ENCODE measurements around the gene PRKCI. TPM values are rescaled to one million over a fixed set of nuclear protein-coding genes. Genes with fewer than 3 reads are reported as not detected.

Gene PRKCI
- total RNA-seq, 1 experiment from 2014 or later: 62.8 TPM

DNA sequence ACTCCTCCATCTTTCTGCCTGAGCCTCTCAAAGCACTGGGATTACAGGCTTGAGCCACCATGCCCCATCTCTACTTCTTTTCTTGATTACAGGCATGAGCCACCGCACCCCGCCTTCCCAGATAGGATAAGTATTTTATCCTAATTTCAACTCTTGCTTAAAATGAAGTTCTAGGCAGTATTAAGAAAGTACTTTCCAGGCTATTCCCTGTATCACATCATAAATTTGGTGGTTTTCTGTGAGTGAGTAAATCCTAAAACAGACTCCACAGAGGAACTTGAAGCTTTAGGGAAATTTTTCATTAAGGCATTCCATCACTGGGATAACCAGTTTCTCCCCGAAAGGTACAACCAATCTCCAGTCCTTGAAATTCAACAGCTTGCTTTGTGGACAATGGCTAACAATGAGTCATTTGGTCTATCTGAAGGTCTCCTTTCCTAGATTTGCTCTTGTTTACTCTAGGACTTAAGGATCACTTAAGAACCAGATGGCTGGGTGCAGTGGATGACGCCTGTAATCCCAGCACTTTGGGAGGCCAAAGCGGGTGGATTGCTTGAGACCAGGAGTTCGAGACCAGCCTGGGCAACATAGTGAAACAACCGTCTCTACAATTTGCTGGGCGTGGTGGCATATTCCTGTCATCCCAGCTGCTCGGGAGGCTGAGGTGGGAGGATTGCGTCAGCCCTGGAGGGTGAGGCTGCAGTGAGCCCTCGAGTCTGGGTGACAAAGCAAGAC is 85.6 kb downstream of the PRKCI start:
- ChIA-PET POLR2A (interaction anchor here (0.8 kb wide), 1 partner anchor 48 kb away, joined by 3 read pairs; no protein-coding TSS in a partner anchor), CTCF (interaction anchor here (0.5 to 3.7 kb wide), 14 partner anchors 9 to 562 kb away, joined by 3 to 25 read pairs (median 6); partner anchors contain the start of genes RPL22L1 and SKIL)
- DNase-seq (ENCODE audit: unreplicated experiment): peak; percentile 32
- Mint-ChIP-seq H3K36me3 (ENCODE audit: insufficient read depth, unreplicated experiment) (peaks cover 19% of the 10 kb centered on the region), H3K9me3 (ENCODE audit: unreplicated experiment) (no peaks in the 10 kb centered on the region), H3K4me3 (ENCODE audit: unreplicated experiment) (no peak overlapping the region), H3K4me1 (ENCODE audit: insufficient read depth, unreplicated experiment) (no peaks in the 10 kb centered on the region), H3K27ac (ENCODE audit: low read depth, unreplicated experiment) (no peak overlapping the region), H3K27me3 (ENCODE audit: insufficient read depth, unreplicated experiment) (no peaks in the 10 kb centered on the region)
- no TSS peak for BruUV-seq (replicated peaks)
- intact Hi-C loops (cut with micrococcal nuclease): loop anchor here (10.0 kb wide), 1 partner anchor 123 kb away; the partner anchor contains the start of gene PHC3
- TF ChIP-seq, protein P1, sequence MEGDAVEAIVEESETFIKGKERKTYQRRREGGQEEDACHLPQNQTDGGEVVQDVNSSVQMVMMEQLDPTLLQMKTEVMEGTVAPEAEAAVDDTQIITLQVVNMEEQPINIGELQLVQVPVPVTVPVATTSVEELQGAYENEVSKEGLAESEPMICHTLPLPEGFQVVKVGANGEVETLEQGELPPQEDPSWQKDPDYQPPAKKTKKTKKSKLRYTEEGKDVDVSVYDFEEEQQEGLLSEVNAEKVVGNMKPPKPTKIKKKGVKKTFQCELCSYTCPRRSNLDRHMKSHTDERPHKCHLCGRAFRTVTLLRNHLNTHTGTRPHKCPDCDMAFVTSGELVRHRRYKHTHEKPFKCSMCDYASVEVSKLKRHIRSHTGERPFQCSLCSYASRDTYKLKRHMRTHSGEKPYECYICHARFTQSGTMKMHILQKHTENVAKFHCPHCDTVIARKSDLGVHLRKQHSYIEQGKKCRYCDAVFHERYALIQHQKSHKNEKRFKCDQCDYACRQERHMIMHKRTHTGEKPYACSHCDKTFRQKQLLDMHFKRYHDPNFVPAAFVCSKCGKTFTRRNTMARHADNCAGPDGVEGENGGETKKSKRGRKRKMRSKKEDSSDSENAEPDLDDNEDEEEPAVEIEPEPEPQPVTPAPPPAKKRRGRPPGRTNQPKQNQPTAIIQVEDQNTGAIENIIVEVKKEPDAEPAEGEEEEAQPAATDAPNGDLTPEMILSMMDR (IDR thresholded peaks at IDR 0.05; ENCODE audit: unreplicated experiment): no peak

DNA sequence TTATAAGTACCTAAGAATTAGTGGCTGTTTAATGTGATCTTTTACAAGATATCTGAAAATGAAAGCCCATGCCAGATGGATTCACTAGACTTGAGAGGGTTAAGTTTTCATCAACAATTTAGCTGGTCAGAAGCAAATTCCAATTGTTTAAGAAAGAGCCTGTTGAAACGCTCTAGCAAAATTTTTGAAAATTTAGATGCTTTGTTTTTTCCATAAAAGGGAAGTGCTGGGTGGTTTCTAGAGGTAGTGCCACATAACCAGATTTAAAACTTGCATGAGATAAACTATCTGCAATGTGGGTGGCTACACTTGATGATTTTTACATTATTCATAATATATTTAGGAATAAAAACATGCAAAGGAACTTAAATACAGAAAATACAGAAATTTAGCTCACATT is 86.8 kb downstream of the PRKCI start:
- ChIA-PET POLR2A (interaction anchor here (1.0 kb wide), 1 partner anchor 8 kb away, joined by 5 read pairs; no protein-coding TSS in a partner anchor), CTCF (interaction anchor here (0.6 to 3.7 kb wide), 19 partner anchors 8 to 541 kb away, joined by 3 to 25 read pairs (median 4); partner anchors contain the start of gene SKIL)
- Mint-ChIP-seq H3K9me3 (ENCODE audit: unreplicated experiment) (no peaks in the 10 kb centered on the region), H3K4me1 (ENCODE audit: insufficient read depth, unreplicated experiment) (no peaks in the 10 kb centered on the region), H3K4me3 (ENCODE audit: unreplicated experiment) (no peak overlapping the region), H3K36me3 (ENCODE audit: insufficient read depth, unreplicated experiment) (peaks cover 11% of the 10 kb centered on the region), H3K27ac (ENCODE audit: low read depth, unreplicated experiment) (no peak overlapping the region), H3K27me3 (ENCODE audit: insufficient read depth, unreplicated experiment) (no peaks in the 10 kb centered on the region)
- no peak for DNase-seq (ENCODE audit: unreplicated experiment)
- BruUV-seq (replicated peaks): no TSS peak
- TF ChIP-seq, protein P1 (IDR thresholded peaks at IDR 0.05; ENCODE audit: unreplicated experiment): no peak
- intact Hi-C loops (cut with micrococcal nuclease): loop anchor here (10.0 kb wide), 1 partner anchor 124 kb away; the partner anchor contains the start of gene PHC3

DNA sequence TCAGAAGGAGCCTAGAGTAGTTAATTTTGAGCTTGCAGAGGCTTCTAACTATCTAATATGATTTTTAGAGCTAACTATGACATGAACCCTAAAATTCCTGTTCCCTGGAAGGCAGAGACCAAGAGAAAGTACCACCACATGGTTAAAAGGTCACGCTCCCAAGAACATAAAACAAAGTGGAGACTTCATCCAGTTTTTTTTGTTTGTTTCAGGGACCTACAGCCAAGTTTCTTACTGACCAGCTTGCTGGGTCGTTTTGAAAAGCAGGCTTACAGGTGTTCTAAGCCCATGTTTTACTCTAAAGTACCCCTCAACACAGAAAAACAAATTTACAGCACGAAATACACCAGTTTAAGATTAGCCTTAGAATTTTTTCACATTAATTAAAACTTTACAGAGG is 95.7 kb downstream of the PRKCI start:
- no peak for DNase-seq (ENCODE audit: unreplicated experiment)
- intact Hi-C loops (cut with micrococcal nuclease): loop anchor here (10.0 kb wide), 1 partner anchor 527 kb away; no protein-coding TSS in a partner anchor
- H3K4me1 Mint-ChIP-seq (ENCODE audit: insufficient read depth, unreplicated experiment): no peaks in the 10 kb centered on the region
- H3K9me3 Mint-ChIP-seq (ENCODE audit: unreplicated experiment): no peaks in the 10 kb centered on the region
- no peak overlapping the region for H3K27ac Mint-ChIP-seq (ENCODE audit: low read depth, unreplicated experiment)
- ChIA-PET CTCF (interaction anchor here (0.6 to 1.2 kb wide), 4 partner anchors 10 to 494 kb away, joined by 3 to 4 read pairs (median 4); no protein-coding TSS in a partner anchor), POLR2A (interaction anchor here (1.7 kb wide), 1 partner anchor 9 kb away, joined by 5 read pairs; no protein-coding TSS in a partner anchor)
- no TSS peak for BruUV-seq (replicated peaks)
- H3K4me3 Mint-ChIP-seq (ENCODE audit: unreplicated experiment): no peak overlapping the region
- TF ChIP-seq, protein P1 (IDR thresholded peaks at IDR 0.05; ENCODE audit: unreplicated experiment): no peak
- H3K27me3 Mint-ChIP-seq (ENCODE audit: insufficient read depth, unreplicated experiment): no peaks in the 10 kb centered on the region
- no peaks in the 10 kb centered on the region for H3K36me3 Mint-ChIP-seq (ENCODE audit: insufficient read depth, unreplicated experiment)

DNA sequence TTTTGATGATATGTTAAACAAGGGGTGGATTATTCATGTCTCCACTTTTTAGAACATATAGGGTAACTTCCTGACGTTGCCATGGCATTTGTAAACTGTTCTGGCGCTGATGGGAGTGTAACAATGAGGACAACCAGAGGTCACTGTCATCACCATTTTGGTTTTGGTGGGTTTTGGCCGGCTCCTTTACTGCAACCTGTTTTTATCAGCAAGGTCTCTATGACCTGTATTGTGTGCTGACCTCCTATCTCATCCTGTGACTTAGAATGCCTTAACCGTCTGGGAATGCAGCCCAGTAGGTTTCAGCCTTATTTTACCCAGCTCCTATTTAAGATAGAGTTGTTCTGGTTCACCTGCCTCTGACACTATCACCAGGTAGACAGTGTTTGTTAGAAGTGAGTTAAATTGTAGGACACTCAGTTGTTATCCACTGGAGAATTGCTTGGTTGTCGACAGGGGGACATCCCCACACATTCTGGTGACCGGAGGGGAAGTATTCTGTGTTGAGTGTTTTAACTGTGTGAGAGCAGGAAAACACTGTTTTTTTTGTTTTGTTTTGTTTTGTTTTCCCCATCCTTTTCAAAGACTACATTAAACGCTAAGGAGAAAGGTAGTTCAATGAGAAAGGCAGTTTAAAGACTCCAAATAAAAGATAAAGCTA is 98.4 kb downstream of the PRKCI start:
- no TSS peak for BruUV-seq (replicated peaks)
- H3K27ac Mint-ChIP-seq (ENCODE audit: low read depth, unreplicated experiment): no peak overlapping the region

More for the DNA sequence above, 98.4 kb downstream of the PRKCI start:
- H3K27me3 Mint-ChIP-seq (ENCODE audit: insufficient read depth, unreplicated experiment): no peaks in the 10 kb centered on the region
- no peaks in the 10 kb centered on the region for H3K4me1 Mint-ChIP-seq (ENCODE audit: insufficient read depth, unreplicated experiment)
- POLR2A ChIA-PET: no interaction called here
- no peaks in the 10 kb centered on the region for H3K9me3 Mint-ChIP-seq (ENCODE audit: unreplicated experiment)
- TF ChIP-seq, protein P1 (IDR thresholded peaks at IDR 0.05; ENCODE audit: unreplicated experiment): no peak
- CTCF ChIA-PET: interaction anchor here (0.6 to 1.5 kb wide), 6 partner anchors 10 to 491 kb away, joined by 3 to 4 read pairs (median 3); no protein-coding TSS in a partner anchor
- no peaks in the 10 kb centered on the region for H3K36me3 Mint-ChIP-seq (ENCODE audit: insufficient read depth, unreplicated experiment)
- intact Hi-C loops (cut with micrococcal nuclease): no loop called here
- H3K4me3 Mint-ChIP-seq (ENCODE audit: unreplicated experiment): no peak overlapping the region
- no peak for DNase-seq (ENCODE audit: unreplicated experiment)

Measured in MCF 10A (cell line).